Measurements from ENCODE around the gene SKI.

DNA sequence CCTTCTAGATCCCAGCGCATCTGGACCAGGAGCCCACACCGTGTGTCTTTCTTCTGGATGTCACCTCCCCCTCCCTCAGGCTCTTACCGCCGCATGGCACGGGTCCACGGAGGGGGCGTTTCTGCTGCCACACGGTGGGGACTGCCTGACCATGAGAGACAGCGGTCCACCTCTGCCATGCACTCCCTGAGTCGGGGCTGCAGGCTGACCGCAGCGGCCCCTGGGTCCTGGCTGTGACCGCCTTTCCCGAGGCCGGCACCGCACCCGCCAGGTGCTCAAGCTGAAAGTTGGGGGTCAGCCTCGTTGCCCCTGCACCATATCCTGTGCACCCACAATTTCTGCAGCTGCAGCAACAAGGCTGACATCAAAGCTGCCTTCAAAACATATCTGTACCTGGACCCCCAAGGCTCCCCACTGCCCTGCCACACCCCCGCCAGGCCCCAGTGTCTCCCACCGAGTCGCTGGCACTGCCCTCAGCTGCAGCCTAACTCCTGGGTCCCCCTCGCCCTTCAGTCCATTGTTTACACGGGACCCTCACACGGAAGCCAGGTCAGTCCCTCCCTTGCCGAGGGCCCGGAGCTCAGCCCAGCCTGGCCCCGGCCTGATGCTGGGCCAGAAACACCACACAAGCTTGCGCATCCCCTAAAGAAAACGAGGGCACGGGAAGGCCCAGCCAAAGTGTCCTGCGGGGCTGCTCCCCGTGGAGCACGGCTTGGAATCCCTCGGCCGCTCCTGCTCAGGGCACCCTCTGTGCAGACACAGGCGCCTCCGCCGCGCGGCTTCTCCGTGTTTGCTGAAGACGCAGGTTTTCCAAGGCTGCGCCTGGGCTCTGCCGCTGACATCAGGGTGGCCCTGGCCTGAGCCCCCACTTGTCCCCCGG lies 111.3 kb downstream of the SKI start:
- TF ChIP-seq NRF1 (conservative IDR thresholded peaks at IDR 0.05 in 1 of 2, IDR thresholded peaks at IDR 0.05 in 1 of 2) (no peak), MCM5 (IDR thresholded peaks at IDR 0.05; ENCODE audit: low read depth) (no peak), EZH2 (IDR thresholded peaks at IDR 0.05; ENCODE audit: borderline replicate concordance, low read depth, low read length) (no peak), GABPB1 (CRISPR knock-in tag; IDR thresholded peaks at IDR 0.05) (no peak), FOXM1 (IDR thresholded peaks at IDR 0.05; ENCODE audit: low read depth) (no peak), FOXM1 (CRISPR knock-in tag; IDR thresholded peaks at IDR 0.05; ENCODE audit: low read depth) (no peak), MAFF (IDR thresholded peaks at IDR 0.05; ENCODE audit: low read length) (no peak), SRF (CRISPR knock-in tag; IDR thresholded peaks at IDR 0.05) (no peak), POLR2AphosphoS5 (IDR thresholded peaks at IDR 0.05; ENCODE audit: control insufficient read depth, insufficient read depth, low read depth, low read length) (no peak)
- TF ChIP-seq, protein P1, sequence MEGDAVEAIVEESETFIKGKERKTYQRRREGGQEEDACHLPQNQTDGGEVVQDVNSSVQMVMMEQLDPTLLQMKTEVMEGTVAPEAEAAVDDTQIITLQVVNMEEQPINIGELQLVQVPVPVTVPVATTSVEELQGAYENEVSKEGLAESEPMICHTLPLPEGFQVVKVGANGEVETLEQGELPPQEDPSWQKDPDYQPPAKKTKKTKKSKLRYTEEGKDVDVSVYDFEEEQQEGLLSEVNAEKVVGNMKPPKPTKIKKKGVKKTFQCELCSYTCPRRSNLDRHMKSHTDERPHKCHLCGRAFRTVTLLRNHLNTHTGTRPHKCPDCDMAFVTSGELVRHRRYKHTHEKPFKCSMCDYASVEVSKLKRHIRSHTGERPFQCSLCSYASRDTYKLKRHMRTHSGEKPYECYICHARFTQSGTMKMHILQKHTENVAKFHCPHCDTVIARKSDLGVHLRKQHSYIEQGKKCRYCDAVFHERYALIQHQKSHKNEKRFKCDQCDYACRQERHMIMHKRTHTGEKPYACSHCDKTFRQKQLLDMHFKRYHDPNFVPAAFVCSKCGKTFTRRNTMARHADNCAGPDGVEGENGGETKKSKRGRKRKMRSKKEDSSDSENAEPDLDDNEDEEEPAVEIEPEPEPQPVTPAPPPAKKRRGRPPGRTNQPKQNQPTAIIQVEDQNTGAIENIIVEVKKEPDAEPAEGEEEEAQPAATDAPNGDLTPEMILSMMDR (IDR thresholded peaks at IDR 0.05 in 2 of 3, conservative IDR thresholded peaks at IDR 0.05 in 1 of 3; ENCODE audit: insufficient read depth in 2 of 3, low read depth in 1 of 3, low read length in 3 of 3): no peak
- TF ChIP-seq, protein P2, sequence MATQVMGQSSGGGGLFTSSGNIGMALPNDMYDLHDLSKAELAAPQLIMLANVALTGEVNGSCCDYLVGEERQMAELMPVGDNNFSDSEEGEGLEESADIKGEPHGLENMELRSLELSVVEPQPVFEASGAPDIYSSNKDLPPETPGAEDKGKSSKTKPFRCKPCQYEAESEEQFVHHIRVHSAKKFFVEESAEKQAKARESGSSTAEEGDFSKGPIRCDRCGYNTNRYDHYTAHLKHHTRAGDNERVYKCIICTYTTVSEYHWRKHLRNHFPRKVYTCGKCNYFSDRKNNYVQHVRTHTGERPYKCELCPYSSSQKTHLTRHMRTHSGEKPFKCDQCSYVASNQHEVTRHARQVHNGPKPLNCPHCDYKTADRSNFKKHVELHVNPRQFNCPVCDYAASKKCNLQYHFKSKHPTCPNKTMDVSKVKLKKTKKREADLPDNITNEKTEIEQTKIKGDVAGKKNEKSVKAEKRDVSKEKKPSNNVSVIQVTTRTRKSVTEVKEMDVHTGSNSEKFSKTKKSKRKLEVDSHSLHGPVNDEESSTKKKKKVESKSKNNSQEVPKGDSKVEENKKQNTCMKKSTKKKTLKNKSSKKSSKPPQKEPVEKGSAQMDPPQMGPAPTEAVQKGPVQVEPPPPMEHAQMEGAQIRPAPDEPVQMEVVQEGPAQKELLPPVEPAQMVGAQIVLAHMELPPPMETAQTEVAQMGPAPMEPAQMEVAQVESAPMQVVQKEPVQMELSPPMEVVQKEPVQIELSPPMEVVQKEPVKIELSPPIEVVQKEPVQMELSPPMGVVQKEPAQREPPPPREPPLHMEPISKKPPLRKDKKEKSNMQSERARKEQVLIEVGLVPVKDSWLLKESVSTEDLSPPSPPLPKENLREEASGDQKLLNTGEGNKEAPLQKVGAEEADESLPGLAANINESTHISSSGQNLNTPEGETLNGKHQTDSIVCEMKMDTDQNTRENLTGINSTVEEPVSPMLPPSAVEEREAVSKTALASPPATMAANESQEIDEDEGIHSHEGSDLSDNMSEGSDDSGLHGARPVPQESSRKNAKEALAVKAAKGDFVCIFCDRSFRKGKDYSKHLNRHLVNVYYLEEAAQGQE (IDR thresholded peaks at IDR 0.05; ENCODE audit: borderline replicate concordance): no peak
- TF ChIP-seq, protein P2 (CRISPR knock-in tag; IDR thresholded peaks at IDR 0.05; ENCODE audit: low read depth): no peak
- TF ChIP-seq, protein P3, sequence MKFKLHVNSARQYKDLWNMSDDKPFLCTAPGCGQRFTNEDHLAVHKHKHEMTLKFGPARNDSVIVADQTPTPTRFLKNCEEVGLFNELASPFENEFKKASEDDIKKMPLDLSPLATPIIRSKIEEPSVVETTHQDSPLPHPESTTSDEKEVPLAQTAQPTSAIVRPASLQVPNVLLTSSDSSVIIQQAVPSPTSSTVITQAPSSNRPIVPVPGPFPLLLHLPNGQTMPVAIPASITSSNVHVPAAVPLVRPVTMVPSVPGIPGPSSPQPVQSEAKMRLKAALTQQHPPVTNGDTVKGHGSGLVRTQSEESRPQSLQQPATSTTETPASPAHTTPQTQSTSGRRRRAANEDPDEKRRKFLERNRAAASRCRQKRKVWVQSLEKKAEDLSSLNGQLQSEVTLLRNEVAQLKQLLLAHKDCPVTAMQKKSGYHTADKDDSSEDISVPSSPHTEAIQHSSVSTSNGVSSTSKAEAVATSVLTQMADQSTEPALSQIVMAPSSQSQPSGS (CRISPR knock-in tag; IDR thresholded peaks at IDR 0.05): no peak

All from K562 (cell line).